Karpas-422 (cell line): Measurements from ENCODE around the gene ELMO2. TPM values are rescaled to one million over a fixed set of nuclear protein-coding genes. Genes with fewer than 3 reads are reported as not detected.

ENCODE experiments used
- DNase-seq: peaks from one replicate; pipeline ENCODE4 v3.0.0-alpha.2; 2015
- H2AFZ ChIP-seq: fragments of 200-600 bp; sonication (generic); 2 replicates; pipeline ENCODE4 v1.6.1; 2014; ENCODE audit warnings: antibody characterized with exemption, low read length, mixed read lengths
- H3K27ac ChIP-seq: fragments of 200-600 bp; sonication (generic); 2 replicates; pipeline ENCODE4 v1.5.1; 2014; ENCODE audit warnings: mild to moderate bottlenecking, low read length, moderate library complexity
- H3K27me3 ChIP-seq: fragments of 200-600 bp; sonication (generic); 2 replicates; pipeline ENCODE4 v1.6.1; 2014; ENCODE audit warnings: low read length, mixed read lengths
- H3K36me3 ChIP-seq: fragments of 200-600 bp; sonication (generic); 2 replicates; pipeline ENCODE4 v1.6.1; 2014; ENCODE audit warnings: low read length, mixed read lengths; ENCODE audit not compliant: insufficient read depth
- H3K4me1 ChIP-seq: fragments of 200-600 bp; sonication (generic); 2 replicates; pipeline ENCODE4 v1.6.1; 2014; ENCODE audit warnings: mild to moderate bottlenecking, low read length, mixed read lengths
- H3K4me2 ChIP-seq: fragments of 200-600 bp; sonication (generic); 2 replicates; pipeline ENCODE4 v1.6.1; 2014; ENCODE audit warnings: low read length, low read depth, mild to moderate bottlenecking; ENCODE audit not compliant: poor library complexity, severe bottlenecking
- H3K4me3 ChIP-seq: fragments of 200-600 bp; sonication (generic); 2 replicates; pipeline ENCODE4 v1.5.1; 2014; ENCODE audit warnings: mild to moderate bottlenecking, antibody characterized with exemption, low read length, mixed read lengths
- H3K79me2 ChIP-seq: fragments of 200-600 bp; sonication (generic); 2 replicates; pipeline ENCODE4 v1.6.1; 2014; ENCODE audit warnings: mild to moderate bottlenecking, low read length, mixed read lengths
- H3K9ac ChIP-seq: fragments of 200-600 bp; sonication (generic); 2 replicates; pipeline ENCODE4 v1.6.0; 2014; ENCODE audit warnings: low read length
- H3K9me2 ChIP-seq: fragments of 200-600 bp; sonication (generic), shearing (Covaris generic); replicated peaks from 2 replicates; pipeline ENCODE4 v1.6.0; 2014; ENCODE audit warnings: mild to moderate bottlenecking, low read length, moderate library complexity; ENCODE audit not compliant: insufficient read depth
- H3K9me3 ChIP-seq: fragments of 300-700, 200-600 bp; sonication (generic); 2 replicates; pipeline ENCODE4 v1.6.1; 2014; ENCODE audit warnings: low read length, mixed read lengths
- H4K20me1 ChIP-seq: fragments of 200-600 bp; sonication (generic); 2 replicates; pipeline ENCODE4 v1.6.1; 2014; ENCODE audit warnings: mild to moderate bottlenecking, antibody characterized with exemption, low read length, low read depth; ENCODE audit not compliant: insufficient read depth
- total RNA-seq: library from RNA; depleted of rRNA; stranded (reverse); fragments of >200 nt; shearing (Covaris generic); gene quantifications from 2 replicates; pipeline ENCODE4 v1.2.3, GENCODE V29; 2014; ENCODE audit warnings: low replicate concordance; rRNA removed

ELMO2 gene
- total RNA-seq, 1 experiment from 2014 or later: 91.4 TPM

DNA sequence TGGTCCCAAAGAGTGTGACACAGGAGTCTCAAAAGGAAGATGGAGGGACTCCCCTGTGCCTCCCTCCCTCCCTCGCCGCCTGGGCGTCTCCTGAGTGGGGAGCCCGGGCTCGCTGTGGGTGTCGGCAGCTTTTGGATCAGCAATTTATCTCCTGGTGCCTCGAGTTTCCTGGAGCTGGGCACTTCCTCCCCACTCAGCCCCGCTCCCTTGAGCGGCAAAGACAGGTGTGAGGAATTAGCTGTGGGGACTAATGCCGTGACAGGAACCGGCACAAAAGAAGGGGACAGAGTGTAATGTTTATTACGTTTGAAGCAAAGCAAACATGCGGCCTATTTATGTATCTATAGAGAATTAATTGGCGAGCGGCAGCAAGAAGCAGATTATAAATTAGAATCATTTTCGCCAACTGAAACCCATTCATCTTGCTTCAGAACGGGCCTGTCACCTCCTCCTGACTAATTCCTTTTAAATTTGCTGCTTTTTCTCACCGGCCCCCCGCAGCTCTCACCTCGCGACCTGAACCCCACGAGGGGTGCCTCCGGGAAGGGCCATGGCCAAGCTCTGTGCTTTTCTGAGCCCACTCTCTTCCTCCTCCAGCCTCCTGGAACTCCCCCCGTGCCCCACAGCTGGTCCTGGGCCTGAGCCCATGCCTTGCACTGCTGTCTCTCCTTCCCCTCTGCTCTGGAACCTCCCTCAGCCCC lies 89.3 kb downstream of the ELMO2 start:
- Histone ChIP-seq H3K4me2 (no peak overlapping the region), H2AFZ (no peak overlapping the region), H3K27ac (no peak overlapping the region), H4K20me1 (no peaks in the 10 kb centered on the region), H3K36me3 (no peaks in the 10 kb centered on the region), H3K9me3 (no peaks in the 10 kb centered on the region), H3K27me3 (no peaks in the 10 kb centered on the region), H3K9ac (no peak overlapping the region), H3K4me1 (peaks cover 57% of the 10 kb centered on the region), H3K79me2 (no peaks in the 10 kb centered on the region), H3K9me2 (no peaks in the 10 kb centered on the region), H3K4me3 (no peak overlapping the region)
- DNase-seq: no peak

Other genes with a start within 250 kb of the ELMO2 start
- gene CDH22, start 98.1 kb downstream of the ELMO2 start, total RNA-seq: 5.5 and 6.4 TPM in 2 replicates
- gene ZNF334, start 106.9 kb upstream of the ELMO2 start, total RNA-seq: not detected in 2 replicates
- not detected in 2 replicates for gene OCSTAMP, start 144.0 kb upstream of the ELMO2 start, total RNA-seq
- gene SLC13A3, start 244.8 kb upstream of the ELMO2 start, total RNA-seq: not detected in 2 replicates